ENCODE data around the gene JPH2.

- TF ChIP-seq, protein P1, sequence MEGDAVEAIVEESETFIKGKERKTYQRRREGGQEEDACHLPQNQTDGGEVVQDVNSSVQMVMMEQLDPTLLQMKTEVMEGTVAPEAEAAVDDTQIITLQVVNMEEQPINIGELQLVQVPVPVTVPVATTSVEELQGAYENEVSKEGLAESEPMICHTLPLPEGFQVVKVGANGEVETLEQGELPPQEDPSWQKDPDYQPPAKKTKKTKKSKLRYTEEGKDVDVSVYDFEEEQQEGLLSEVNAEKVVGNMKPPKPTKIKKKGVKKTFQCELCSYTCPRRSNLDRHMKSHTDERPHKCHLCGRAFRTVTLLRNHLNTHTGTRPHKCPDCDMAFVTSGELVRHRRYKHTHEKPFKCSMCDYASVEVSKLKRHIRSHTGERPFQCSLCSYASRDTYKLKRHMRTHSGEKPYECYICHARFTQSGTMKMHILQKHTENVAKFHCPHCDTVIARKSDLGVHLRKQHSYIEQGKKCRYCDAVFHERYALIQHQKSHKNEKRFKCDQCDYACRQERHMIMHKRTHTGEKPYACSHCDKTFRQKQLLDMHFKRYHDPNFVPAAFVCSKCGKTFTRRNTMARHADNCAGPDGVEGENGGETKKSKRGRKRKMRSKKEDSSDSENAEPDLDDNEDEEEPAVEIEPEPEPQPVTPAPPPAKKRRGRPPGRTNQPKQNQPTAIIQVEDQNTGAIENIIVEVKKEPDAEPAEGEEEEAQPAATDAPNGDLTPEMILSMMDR (IDR thresholded peaks at IDR 0.05; ENCODE audit: low read length) = no peak
- TF ChIP-seq EZH2 (optimal IDR thresholded peaks at IDR 0.05; ENCODE audit: low read depth, low read length) = no peak
- no peak for TF ChIP-seq EZH2phosphoT487 (IDR thresholded peaks at IDR 0.05; ENCODE audit: low read length)
Observed at GRCh38 chr20:44221368-44221954, 34.5 kb upstream of the JPH2 start.
